H1 (cell line): ENCODE data around the gene YWHAE. TPM values are rescaled to one million over a fixed set of nuclear protein-coding genes. Genes with fewer than 3 reads are reported as not detected.
"Not testable (repeated sequence)": the region's sequence is repeated elsewhere in the genome, so short reads cannot be mapped to it uniquely, and the experiment has no call there.

Experiments used
- CTCF ChIA-PET: fragments of 300-600 bp; sonication (Branson Sonifier 250); formaldehyde crosslinking; loops from one replicate; lab custom pipeline; 2021; ENCODE audit not compliant: partially characterized antibody; lab: Charles Lee
- POLR2A ChIA-PET: fragments of 300-600 bp; sonication (Branson Sonifier 250); formaldehyde crosslinking; loops from one replicate; lab custom pipeline; 2021; ENCODE audit warnings: inconsistent platforms; ENCODE audit not compliant: partially characterized antibody; lab: Charles Lee
- DNase-seq, 2 experiments: peaks; one replicate each; pipeline versions ENCODE4 v3.0.0 to v3.0.0-alpha.2; 2010 to 2022; ENCODE audit warnings: low spot score in 2 of 2, low read depth in 1 of 2, mixed read lengths in 1 of 2
- FAIRE-seq: peaks from 2 replicates; lab custom pipeline; 2011; peaks lifted over from hg19 to GRCh38; lab: Jason Lieb, UNC
- H2AFZ ChIP-seq: 2 replicates; pipeline ENCODE4 v1.8.1; 2012; ENCODE audit warnings: low read length, inconsistent platforms
- H2AK5ac ChIP-seq: 2 replicates; pipeline ENCODE4 v1.6.1; 2013; ENCODE audit warnings: low read depth, low read length
- H2BK120ac ChIP-seq: replicated peaks from 2 replicates; pipeline ENCODE3; 2013; ENCODE audit warnings: low read depth, low read length, inconsistent platforms
- H2BK12ac ChIP-seq: 2 replicates; pipeline ENCODE4 v1.6.1; 2013; ENCODE audit warnings: low read depth, low read length
- H2BK15ac ChIP-seq: 2 replicates; pipeline ENCODE4 v1.6.1; 2013; ENCODE audit warnings: low read length
- H2BK20ac ChIP-seq: 2 replicates; pipeline ENCODE4 v1.6.1; 2013; ENCODE audit warnings: low read length
- H2BK5ac ChIP-seq: 2 replicates; pipeline ENCODE4 v1.6.1; 2013; ENCODE audit warnings: low read depth, low read length
- H3K14ac ChIP-seq: 2 replicates; pipeline ENCODE4 v1.6.1; 2013; ENCODE audit warnings: inconsistent platforms; ENCODE audit not compliant: insufficient read length
- H3K18ac ChIP-seq: 2 replicates; pipeline ENCODE4 v1.6.1; 2013; ENCODE audit warnings: low read length; ENCODE audit errors: extremely low read depth
- H3K23ac ChIP-seq: 2 replicates; pipeline ENCODE4 v1.6.1; 2013; ENCODE audit warnings: inconsistent platforms; ENCODE audit not compliant: insufficient read length
- H3K23me2 ChIP-seq: 2 replicates; pipeline ENCODE4 v1.6.1; 2013; ENCODE audit warnings: low read depth, low read length
- H3K27ac ChIP-seq: 2 replicates; pipeline ENCODE4 v1.6.1; 2011; ENCODE audit warnings: low read depth, low read length, inconsistent platforms
- H3K27me3 ChIP-seq, 4 experiments: replicated peaks in 1 of 4; 1 replicate in 1 of 4; 2 replicates in 3 of 4; pipeline versions ENCODE4 v1.6.1 to v1.8.1; 2011 to 2013; ENCODE audit warnings: low read length in 3 of 4, mild to moderate bottlenecking in 3 of 4, inconsistent platforms in 2 of 4, mixed read lengths in 2 of 4, moderate library complexity in 1 of 4; ENCODE audit not compliant: control insufficient read depth in 3 of 4, insufficient read depth in 3 of 4; ENCODE audit errors: extremely low read depth in 1 of 4
- H3K36me3 ChIP-seq, 4 experiments: 2 replicates each; pipeline versions ENCODE4 v1.6.1 to v1.8.1; 2011 to 2013; ENCODE audit warnings: mild to moderate bottlenecking in 4 of 4, low read length in 3 of 4, moderate library complexity in 2 of 4, control low read depth in 1 of 4, inconsistent platforms in 1 of 4; ENCODE audit not compliant: insufficient read depth in 4 of 4, control insufficient read depth in 2 of 4
- H3K4ac ChIP-seq: replicated peaks from 2 replicates; pipeline ENCODE3; 2013; ENCODE audit warnings: low read length, low read depth, mixed read lengths, inconsistent platforms; ENCODE audit not compliant: insufficient read length
- H3K4me1 ChIP-seq, 4 experiments: replicated peaks in 1 of 4; 1 replicate in 1 of 4; 2 replicates in 3 of 4; pipeline versions ENCODE4 v1.6.1 to v1.8.1; 2011 to 2013; ENCODE audit warnings: low read length in 3 of 4, inconsistent platforms in 2 of 4, mixed read lengths in 1 of 4; ENCODE audit not compliant: insufficient read depth in 4 of 4, control insufficient read depth in 3 of 4
- H3K4me2 ChIP-seq, 2 experiments: 2 replicates each; pipeline versions ENCODE4 v1.6.1 to v1.8.1; 2011 to 2013; ENCODE audit warnings: low read depth in 2 of 2, low read length in 2 of 2, control low read depth in 1 of 2, inconsistent platforms in 1 of 2, mild to moderate bottlenecking in 1 of 2; ENCODE audit not compliant: insufficient read depth in 1 of 2
- H3K4me3 ChIP-seq, 4 experiments: fragments of 200-600, 300-600 bp in 1 of 4; sonication (generic), shearing (Covaris generic), sonication (Bioruptor Twin) in 1 of 4; 2 replicates each; pipeline versions ENCODE4 v1.5.1 to v1.8.1; 2011 to 2016; ENCODE audit warnings: low read length in 4 of 4, low read depth in 3 of 4, control low read depth in 2 of 4, inconsistent platforms in 2 of 4, mild to moderate bottlenecking in 2 of 4, mixed read lengths in 1 of 4, moderate library complexity in 1 of 4; ENCODE audit not compliant: insufficient read depth in 2 of 4; ENCODE audit errors: extremely low read depth in 1 of 4
- H3K56ac ChIP-seq: replicated peaks from 2 replicates; pipeline ENCODE3; 2013; ENCODE audit warnings: low read depth, mild to moderate bottlenecking, mixed read lengths, low read length, inconsistent platforms; ENCODE audit not compliant: insufficient read length
- H3K79me1 ChIP-seq: 2 replicates; pipeline ENCODE4 v1.6.1; 2013; ENCODE audit warnings: low read depth, low read length, control low read depth
- H3K79me2 ChIP-seq, 2 experiments: 2 replicates each; pipeline versions ENCODE4 v1.6.1 to v1.8.1; 2012 to 2013; ENCODE audit warnings: low read length in 2 of 2, mild to moderate bottlenecking in 2 of 2, inconsistent platforms in 1 of 2; ENCODE audit not compliant: insufficient read depth in 2 of 2, control insufficient read depth in 1 of 2
- H3K9ac ChIP-seq, 4 experiments: replicated peaks in 1 of 4; 1 replicate in 1 of 4; 2 replicates in 3 of 4; pipeline versions ENCODE4 v1.6.1 to v1.8.1; 2011 to 2013; ENCODE audit warnings: low read depth in 3 of 4, low read length in 3 of 4, control low read depth in 2 of 4, mild to moderate bottlenecking in 2 of 4, moderate library complexity in 2 of 4, inconsistent platforms in 1 of 4; ENCODE audit errors: extremely low read depth in 1 of 4
- H3K9me3 ChIP-seq, 2 experiments: 2 replicates each; pipeline versions ENCODE4 v1.6.1 to v1.8.1; 2012 to 2013; ENCODE audit warnings: mild to moderate bottlenecking in 2 of 2, moderate library complexity in 2 of 2, control low read depth in 1 of 2, inconsistent platforms in 1 of 2, low read depth in 1 of 2, low read length in 1 of 2, mixed read lengths in 1 of 2; ENCODE audit not compliant: insufficient read depth in 2 of 2
- H4K20me1 ChIP-seq, 2 experiments: replicated peaks in 1 of 2; 2 replicates each; pipeline versions ENCODE3 to v1.8.1; 2011 to 2013; ENCODE audit warnings: inconsistent platforms in 2 of 2, low read length in 2 of 2, mild to moderate bottlenecking in 1 of 2; ENCODE audit not compliant: insufficient read depth in 2 of 2, control insufficient read depth in 1 of 2
- H4K5ac ChIP-seq: 2 replicates; pipeline ENCODE4 v1.6.1; 2013; ENCODE audit warnings: low read length, low read depth, mixed read lengths, inconsistent platforms; ENCODE audit not compliant: insufficient read length
- H4K8ac ChIP-seq: 2 replicates; pipeline ENCODE4 v1.8.0; 2013; ENCODE audit warnings: mild to moderate bottlenecking, moderate library complexity, low read length, inconsistent platforms; ENCODE audit not compliant: insufficient read depth; ENCODE audit errors: extremely low read depth
- H4K91ac ChIP-seq: replicated peaks from 2 replicates; pipeline ENCODE3; 2013; ENCODE audit warnings: low read length, mixed read lengths, inconsistent platforms; ENCODE audit not compliant: insufficient read length
- ATF2 ChIP-seq: IDR thresholded peaks from 2 replicates; pipeline ENCODE4 v1.6.1; 2012; ENCODE audit warnings: low read length, inconsistent platforms
- ATF3 ChIP-seq: IDR thresholded peaks from 2 replicates; pipeline ENCODE4 v1.6.1; 2011; ENCODE audit warnings: low read depth, mild to moderate bottlenecking, low read length; ENCODE audit not compliant: insufficient read depth
- GABPA ChIP-seq: IDR thresholded peaks from 2 replicates; pipeline ENCODE4 v1.6.1; 2011; ENCODE audit warnings: mild to moderate bottlenecking, low read length, moderate library complexity, borderline replicate concordance; ENCODE audit not compliant: insufficient read depth
- KDM5A ChIP-seq: fragments of 200-600 bp; IDR thresholded peaks from 2 replicates; pipeline ENCODE4 v1.7.1; 2012; ENCODE audit warnings: mild to moderate bottlenecking, low read length, inconsistent platforms, mixed read lengths
- RFX5 ChIP-seq: IDR thresholded peaks from 2 replicates; pipeline ENCODE4 v1.6.1; 2011; ENCODE audit warnings: low read depth, low read length, improper control_type of control experiment, borderline replicate concordance
- WGBS, 2 experiments: shearing (Covaris generic) in 1 of 2; methylation state at CpG; one replicate each; pipeline versions ENCODE4 v1.1.6 to v1.1.7; 2013 to 2015; ENCODE audit warnings: low lambda C conversion rate in 2 of 2, mixed read lengths in 2 of 2, inconsistent platforms in 1 of 2, low coverage in 1 of 2, missing lambda C conversion rate in 1 of 2; ENCODE audit not compliant: insufficient replicate concordance in 2 of 2, insufficient coverage in 1 of 2, insufficient read length in 1 of 2; ENCODE audit errors: extremely low coverage in 1 of 2, missing lambda C conversion rate in 1 of 2; 5-methylcytosine and 5-hydroxymethylcytosine counted together
- polyA plus RNA-seq, 7 experiments: library from polyadenylated mRNA; depleted of rRNA in 3 of 7; stranded (reverse) in 5 of 7; unstranded in 2 of 7; fragments of >200 nt in 5 of 7; fragments of 200-250 nt in 2 of 7; gene quantifications; 1 replicate in 5 of 7; 2 replicates in 1 of 7; 4 replicates in 1 of 7; pipeline versions ENCODE4 v1.2.1 to v1.2.3, GENCODE V29; 2011 to 2013; ENCODE audit warnings: missing spikeins in 2 of 7, mixed read lengths in 2 of 7
- total RNA-seq: library from RNA; stranded (reverse); fragmentation: NEBNext Ultra II Directional; extraction: Animal tissue kit (Norgen Biotek cat#: 25700); gene quantifications from 2 replicates; pipeline ENCODE4 v1.2.1, GENCODE V29; 2021

Gene YWHAE
- total and polyA plus RNA-seq, 2 of the 8 experiments (the other 6 are each of a cell fraction or from before 2014, with no cell fraction given) = 559 to 1,186 TPM

GRCh38 chr17:1360975-1361374, 39.0 kb downstream of the YWHAE start (continued):
- TF ChIP-seq ATF2 (no peak), RFX5 (no peak), GABPA (no peak), KDM5A (no peak), ATF3 (no peak)

- peaks cover 20 to 85% (median 45%) of the 10 kb centered on the region in 4 experiments for H3K36me3 ChIP-seq
- H2BK5ac ChIP-seq, H3K27me3 ChIP-seq, H3K9me3 ChIP-seq, H2AK5ac ChIP-seq, H2AFZ ChIP-seq, H2BK15ac ChIP-seq, H3K56ac ChIP-seq, H2BK20ac ChIP-seq, H3K4ac ChIP-seq, H4K5ac ChIP-seq, H3K27ac ChIP-seq, H3K4me2 ChIP-seq, H3K4me1 ChIP-seq, H4K8ac ChIP-seq, H2BK120ac ChIP-seq, H3K14ac ChIP-seq, H2BK12ac ChIP-seq, H4K91ac ChIP-seq, H3K9ac ChIP-seq, FAIRE-seq, CTCF ChIA-PET, H3K18ac ChIP-seq, H3K23me2 ChIP-seq, H3K79me1 ChIP-seq, DNase-seq, H3K23ac ChIP-seq, H3K4me3 ChIP-seq: not testable (repeated sequence)
- POLR2A ChIA-PET = interaction anchor here (0.6 to 1.5 kb wide), 2 partner anchors 52 to 114 kb away, joined by 3 to 5 read pairs; no protein-coding TSS in a partner anchor
- peaks cover 15 to 86% of the 10 kb centered on the region in 2 experiments for H3K79me2 ChIP-seq
- 94% methylated on average over 5 of the region's 5 CpGs; no CpG with 5 or more reads in 1 of the 2 experiments for WGBS, 2 experiments
- peaks cover 17 to 19% of the 10 kb centered on the region in 2 experiments for H4K20me1 ChIP-seq
These were observed 39.7 kb downstream of the YWHAE start for GRCh38 chr17:1360315-1360714.
